GM13976 (cell line): ENCODE data around the gene IL10.
A peak's percentile ranks its signal among the peaks of the same experiment; 100 is the strongest.
"Not testable (repeated sequence)": the region's sequence is repeated elsewhere in the genome, so short reads cannot be mapped to it uniquely, and the experiment has no call there.

Experiments used
- DNase-seq: peaks from one replicate; pipeline ENCODE4 v3.0.0; 2012; ENCODE audit warnings: low spot score
- in situ Hi-C: fragments of 300-500 bp; cut with MboI; formaldehyde crosslinking; loops from one replicate; pipeline ENCODE4 v1.12.0; 2022; ENCODE audit warnings: low sequenced_read_pairs, mixed read lengths, inconsistent platforms; ENCODE audit not compliant: unreplicated experiment
- TF ChIP-seq, protein P1 (sequence below): IDR thresholded peaks from 2 replicates; pipeline ENCODE4 v1.5.1; 2012; ENCODE audit warnings: borderline replicate concordance, mild to moderate bottlenecking; ENCODE audit not compliant: insufficient read depth; ENCODE audit errors: extremely low read depth, missing control alignments, control extremely low read depth

Gene IL10

DNA sequence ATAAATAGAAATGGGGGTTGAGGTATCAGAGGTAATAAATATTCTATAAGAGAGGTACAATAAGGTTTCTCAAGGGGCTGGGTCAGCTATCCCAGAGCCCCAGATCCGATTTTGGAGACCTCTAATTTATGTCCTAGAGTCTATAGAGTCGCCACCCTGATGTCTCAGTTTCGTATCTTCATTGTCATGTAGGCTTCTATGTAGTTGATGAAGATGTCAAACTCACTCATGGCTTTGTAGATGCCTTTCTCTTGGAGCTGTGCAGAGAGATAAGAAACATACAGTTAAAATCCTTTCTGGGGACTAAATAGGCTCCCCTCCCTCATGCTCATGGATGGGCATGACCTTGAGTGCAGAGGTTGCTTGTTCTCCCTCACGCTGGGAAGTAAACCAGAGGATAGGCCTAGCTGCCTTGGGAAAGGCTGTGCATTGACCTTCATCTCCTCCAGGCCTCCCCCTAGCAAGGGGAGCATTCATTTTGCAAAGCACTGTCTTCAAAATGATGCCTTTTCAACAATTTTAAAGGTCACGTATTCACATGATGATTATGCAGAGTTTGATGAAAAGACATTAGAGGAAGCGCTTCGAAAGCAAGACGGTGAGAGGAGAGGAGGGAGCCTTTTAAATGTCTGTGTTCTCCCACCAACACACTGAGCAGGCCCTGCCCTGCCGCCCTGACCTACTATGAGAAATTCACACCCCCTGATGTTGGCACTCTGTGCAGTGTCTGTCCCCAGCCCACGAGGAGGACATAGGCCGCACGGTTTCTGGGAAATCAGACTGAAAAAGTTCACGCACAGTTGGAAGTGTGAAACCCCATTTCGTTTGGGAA lies 3.6 kb downstream of the IL10 start:
- in situ Hi-C loops = no loop called here
- TF ChIP-seq, protein P1, sequence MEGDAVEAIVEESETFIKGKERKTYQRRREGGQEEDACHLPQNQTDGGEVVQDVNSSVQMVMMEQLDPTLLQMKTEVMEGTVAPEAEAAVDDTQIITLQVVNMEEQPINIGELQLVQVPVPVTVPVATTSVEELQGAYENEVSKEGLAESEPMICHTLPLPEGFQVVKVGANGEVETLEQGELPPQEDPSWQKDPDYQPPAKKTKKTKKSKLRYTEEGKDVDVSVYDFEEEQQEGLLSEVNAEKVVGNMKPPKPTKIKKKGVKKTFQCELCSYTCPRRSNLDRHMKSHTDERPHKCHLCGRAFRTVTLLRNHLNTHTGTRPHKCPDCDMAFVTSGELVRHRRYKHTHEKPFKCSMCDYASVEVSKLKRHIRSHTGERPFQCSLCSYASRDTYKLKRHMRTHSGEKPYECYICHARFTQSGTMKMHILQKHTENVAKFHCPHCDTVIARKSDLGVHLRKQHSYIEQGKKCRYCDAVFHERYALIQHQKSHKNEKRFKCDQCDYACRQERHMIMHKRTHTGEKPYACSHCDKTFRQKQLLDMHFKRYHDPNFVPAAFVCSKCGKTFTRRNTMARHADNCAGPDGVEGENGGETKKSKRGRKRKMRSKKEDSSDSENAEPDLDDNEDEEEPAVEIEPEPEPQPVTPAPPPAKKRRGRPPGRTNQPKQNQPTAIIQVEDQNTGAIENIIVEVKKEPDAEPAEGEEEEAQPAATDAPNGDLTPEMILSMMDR = no peak
- DNase-seq = no peak

DNA sequence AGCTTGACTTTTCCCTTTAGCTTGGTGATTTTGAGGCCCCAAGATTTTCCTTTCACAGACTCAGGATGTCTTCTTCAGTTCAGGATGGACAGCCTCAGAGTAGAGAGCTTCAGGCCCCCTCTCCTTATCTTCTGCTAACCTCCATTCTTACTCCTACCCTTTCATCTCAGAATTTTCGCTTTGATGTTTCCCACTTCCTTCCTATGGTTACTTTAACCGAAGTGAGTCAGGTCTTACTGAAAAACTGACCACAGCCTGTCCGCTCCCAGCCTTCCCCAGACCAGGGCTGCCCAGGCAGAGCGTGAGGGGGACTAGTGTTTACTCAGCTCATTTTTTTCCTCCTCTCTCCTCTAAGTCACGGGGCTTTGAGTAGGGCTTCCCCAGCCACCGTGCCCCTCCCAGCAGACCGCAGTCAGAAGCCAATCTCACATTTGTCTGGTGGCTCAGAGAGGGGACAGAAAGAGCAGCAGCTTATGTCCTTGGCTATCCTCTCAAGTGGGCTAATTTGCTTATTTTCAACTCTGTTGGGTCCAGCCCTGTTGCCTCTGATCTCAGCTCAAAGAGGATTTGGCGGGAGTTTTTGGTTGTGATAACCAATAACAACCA lies 5.9 kb downstream of the IL10 start:
- TF ChIP-seq, protein P1 = no peak
- in situ Hi-C loops = no loop called here
- DNase-seq = peak; percentile 44

DNA sequence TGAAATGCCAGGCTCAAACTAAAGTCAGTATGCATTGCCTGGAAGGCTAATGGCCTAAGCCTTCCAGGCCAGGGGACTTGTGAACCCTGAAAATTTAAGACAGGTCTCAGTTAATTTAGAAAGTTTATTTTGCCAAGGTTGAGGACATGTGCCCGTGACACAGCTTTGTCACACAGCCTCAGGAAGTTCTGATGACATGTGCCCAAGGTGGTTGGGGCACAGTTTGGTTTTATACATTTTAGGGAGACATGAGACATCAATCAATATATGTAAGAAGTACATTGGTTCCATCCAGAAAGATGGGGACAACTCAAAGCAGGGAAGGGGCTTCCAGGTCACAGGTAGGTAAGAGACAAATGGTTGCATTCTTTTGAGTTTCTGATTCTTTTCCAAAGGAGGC lies 6.5 kb downstream of the IL10 start:
- in situ Hi-C loops, DNase-seq: not testable (repeated sequence)

DNA sequence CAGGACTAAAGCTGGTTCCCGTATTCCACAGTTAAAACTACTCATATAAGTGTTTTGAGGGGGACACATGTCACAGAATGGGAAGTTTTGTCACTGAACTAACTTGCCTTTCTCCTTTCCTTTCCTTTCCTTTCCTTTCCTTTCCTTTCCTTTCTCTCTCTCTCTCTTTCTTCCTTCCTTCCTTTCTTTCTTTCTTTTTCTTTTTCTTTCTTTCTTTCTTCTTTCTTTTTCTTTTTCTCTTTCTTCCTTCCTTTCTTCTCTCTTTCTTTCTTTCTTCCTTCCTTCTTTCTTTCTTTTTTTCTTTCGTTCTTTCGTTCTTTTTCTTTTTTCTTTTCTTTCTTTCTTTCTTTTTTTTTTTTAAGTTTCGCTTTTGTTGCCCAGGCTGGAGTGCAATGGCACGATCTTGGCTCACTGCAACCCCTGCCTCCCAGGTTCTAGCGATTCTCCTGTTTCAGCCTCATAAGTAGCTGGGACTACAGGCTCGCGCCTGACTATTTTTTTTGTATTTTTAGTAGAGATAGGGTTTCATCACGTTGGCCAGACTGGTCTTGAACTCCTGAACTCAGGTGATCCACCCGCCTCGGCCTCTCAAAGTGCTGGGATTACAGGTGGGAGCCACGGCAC lies 9.4 kb downstream of the IL10 start:
- in situ Hi-C loops, DNase-seq: not testable (repeated sequence)

DNA sequence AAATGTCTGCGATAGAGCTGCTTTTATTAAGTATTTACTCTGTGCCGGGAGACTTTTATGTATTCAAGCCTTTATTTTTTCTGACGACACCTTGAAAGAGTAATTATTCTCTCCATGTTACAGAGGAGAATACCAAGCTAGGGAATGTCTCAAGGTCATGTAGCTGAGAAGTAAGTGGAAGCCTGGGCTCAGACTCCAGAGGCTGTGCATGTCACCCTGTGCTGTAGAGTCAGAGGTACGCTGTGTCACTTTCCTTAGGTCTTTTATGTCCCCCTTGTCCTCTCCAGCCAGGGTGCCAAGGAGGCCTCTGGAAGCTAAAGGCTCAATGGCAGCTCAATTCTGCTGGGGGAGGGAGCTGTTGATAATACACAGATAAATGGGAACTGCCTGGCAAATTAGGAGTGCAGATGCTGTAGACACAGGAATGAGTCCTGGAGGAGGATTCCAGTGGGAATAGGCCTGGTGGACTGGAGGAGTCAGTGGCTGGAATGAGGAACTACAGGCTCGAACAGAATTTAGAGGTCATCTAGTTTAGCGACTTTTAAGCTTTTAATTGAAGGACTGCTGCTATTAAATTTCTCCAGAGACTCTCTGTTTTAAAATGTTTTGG lies 11.0 kb downstream of the IL10 start:
- TF ChIP-seq, protein P1 = no peak
- in situ Hi-C loops = no loop called here
- no peak for DNase-seq

DNA sequence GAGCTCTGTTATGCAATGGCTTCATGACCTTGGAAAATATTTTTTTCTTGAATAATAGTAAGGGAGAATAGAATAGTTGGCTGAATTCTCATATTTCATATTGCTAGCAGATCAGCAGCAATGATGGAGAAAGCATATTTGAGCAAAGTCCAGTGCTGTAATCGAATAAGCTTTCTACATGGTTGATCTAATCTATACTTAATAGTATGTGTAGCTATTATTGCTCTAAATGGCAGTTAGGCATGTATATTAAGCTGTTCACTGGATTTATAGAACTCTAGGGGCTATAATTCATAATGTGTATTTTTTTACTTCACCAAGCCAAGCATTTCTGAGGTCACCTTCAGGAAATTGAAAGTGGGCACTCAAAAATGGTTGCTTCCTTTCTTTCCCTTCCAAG lies 11.7 kb downstream of the IL10 start:
- DNase-seq = no peak
- TF ChIP-seq, protein P1 = no peak
- in situ Hi-C loops = no loop called here

DNA sequence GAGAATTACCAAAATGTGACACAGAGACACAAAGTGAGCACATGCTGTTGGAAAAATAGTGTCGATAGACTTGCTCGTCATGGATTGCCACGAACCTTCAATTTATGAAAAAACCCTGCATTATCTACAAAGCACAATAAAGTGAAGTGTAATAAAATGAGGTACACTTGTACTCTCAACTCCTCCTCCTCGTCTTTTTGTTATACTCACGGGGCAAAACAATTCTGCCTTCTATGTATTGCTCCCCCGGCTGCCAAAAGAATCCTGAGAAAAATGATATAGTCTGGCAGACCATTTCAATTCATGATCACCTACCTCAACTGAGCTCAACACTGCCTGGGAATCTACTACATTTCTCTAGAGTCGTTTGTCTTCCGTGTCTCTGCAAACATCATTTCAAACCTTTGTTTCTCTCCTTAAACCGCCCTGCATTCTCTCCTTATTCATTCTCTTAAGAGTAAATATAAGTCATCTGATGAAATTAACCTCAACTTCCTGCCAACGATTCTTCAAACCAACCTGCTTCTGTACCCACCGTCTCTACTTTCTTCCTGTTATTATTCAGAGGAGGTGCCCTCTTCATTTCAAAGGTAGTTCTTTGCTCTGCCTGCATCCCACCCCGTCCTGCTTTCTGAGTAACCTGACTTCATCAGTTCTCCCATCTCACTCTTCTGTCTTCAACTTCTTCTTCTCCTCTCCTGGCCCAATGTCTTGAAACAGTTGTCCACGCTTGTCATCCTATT lies 14.6 kb downstream of the IL10 start:
- DNase-seq = no peak
- TF ChIP-seq, protein P1 = no peak
- in situ Hi-C loops = no loop called here
